ENCODE results near the gene GNG11.
"Not testable (repeated sequence)": the region's sequence is repeated elsewhere in the genome, so short reads cannot be mapped to it uniquely, and the experiment has no call there.

GNG11 gene

DNA sequence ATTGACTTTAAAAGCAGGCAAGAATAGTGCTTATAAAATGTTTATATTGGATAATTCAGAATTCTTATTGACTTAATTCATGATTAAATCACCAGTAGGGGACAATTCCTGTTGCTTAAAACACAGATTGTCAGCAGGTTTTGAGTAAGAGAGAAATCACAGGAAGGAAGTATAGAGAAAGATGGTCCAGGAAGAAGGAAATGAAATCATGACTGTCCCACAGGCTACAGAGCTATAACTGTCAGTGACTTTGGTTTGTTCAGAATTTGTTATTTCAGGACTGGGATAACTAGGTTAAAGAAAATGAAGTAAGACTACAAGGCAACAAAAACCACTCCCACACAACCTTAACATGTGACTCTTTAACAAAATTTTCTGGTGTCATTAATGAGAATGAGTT lies 8.3 kb upstream of the GNG11 start:
- no peak for DNase-seq

DNA sequence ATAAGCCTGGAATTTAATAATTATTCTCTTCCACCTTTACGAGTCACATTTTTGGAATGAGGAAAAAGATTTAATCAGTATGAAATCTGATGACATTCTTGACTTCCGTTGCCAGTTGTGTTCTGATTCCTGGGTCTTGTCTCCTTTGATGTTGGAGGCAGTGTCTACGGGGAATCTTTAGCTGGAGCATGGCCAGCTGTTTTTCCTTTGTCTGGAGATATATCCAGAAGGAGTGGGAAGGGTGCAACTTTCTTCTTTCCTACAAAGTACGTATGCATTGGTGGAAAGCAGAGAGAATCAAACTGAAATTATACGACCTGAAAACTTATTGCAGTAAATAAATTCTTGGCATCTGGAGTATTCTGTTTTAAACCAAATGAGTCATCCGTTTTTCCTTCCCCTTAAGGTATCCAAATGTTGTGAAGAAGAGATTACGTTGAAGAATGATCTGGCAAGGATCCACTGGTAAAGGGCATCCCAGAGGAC lies 6.9 kb upstream of the GNG11 start:
- DNase-seq: no peak

GRCh38 chr7:93915206-93915842 lies 6.2 kb upstream of the GNG11 start:
- not testable (repeated sequence) for DNase-seq

GRCh38 chr7:93915888-93916287 lies 5.6 kb upstream of the GNG11 start:
- DNase-seq: not testable (repeated sequence)

GRCh38 chr7:93916315-93916714 lies 5.2 kb upstream of the GNG11 start:
- not testable (repeated sequence) for DNase-seq

DNA sequence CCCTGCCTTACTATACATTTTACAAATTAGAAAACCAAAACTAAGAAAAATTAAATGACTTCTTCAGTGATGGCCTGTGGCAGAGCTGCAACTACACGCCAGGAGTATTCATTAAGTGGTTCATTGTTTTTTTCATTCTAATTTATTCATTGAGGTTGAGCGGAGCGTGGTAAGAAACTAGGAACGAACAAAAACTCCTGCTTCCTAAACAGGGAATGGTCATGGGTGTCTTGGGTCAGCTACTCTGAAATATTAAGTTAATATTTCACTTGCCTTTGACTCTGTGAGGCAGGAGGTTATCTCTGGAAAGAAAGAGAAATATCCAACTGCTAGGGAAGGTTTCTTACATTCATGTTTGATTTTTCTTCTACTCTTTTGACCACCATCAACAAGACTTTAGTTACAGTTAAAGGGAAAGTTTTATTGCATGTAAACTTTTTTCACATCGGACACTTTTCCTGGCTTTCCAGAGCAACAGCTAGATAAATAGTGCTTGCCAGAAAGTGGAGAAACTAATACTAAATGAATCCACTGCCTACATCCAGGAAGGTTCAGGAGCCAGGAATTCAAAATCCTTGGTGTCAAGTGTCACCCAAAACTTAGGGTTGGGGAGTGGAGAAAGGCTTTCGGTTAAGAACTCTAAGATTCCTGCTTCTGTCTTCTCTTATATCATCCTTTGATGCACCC lies 896 bp upstream of the GNG11 start:
- DNase-seq: no peak

DNA sequence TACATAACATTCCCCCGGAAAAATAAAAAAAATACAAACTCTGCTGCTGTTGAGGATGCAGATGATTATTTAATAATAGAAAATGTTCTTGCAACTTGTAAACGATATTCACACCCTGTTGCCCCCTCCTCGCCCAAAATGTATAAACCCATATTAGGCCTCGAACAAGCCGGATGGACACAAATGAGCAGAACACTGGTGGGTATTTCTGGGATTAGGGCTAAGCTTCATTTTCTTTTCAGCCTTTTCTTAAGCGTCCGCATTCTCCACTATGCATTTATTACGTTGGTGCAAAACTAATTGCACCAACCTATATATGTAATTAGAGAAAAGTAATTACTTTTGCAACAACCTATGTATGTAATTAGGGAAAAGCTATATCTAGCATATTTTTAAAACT lies 349 bp upstream of the GNG11 start:
- DNase-seq: no peak

- no peak for DNase-seq
These were observed 1.8 kb downstream of the GNG11 start for GRCh38 chr7:93923296-93923695.

DNA sequence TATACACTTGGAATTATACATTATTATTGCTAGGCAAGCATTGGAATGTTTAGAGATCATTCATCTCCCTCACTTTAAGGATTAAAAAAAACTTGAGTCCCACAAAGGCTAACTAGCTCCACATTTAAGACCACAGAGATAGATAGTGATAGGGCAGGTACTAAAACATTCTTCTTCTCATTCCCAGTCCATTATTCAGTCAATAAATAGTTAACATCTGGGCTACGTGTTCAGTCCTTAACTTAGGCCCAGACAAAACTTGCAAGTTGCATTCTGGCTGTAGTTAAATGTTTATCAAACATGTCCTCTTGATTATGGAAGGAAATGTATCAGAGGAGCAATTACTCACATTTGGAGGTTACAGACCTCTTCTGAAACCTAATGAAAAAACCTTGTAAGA lies 2.4 kb downstream of the GNG11 start:
- no peak for DNase-seq

- DNase-seq: no peak
These were observed 5.3 kb downstream of the GNG11 start for GRCh38 chr7:93926800-93927199.

GRCh38 chr7:93927585-93927984 lies 6.0 kb downstream of the GNG11 start:
- no peak for DNase-seq

- DNase-seq: no peak
These were observed 10.1 kb downstream of the GNG11 start for GRCh38 chr7:93931655-93932054.

GRCh38 chr7:93933156-93933555 lies 11.6 kb downstream of the GNG11 start:
- no peak for DNase-seq

DNA sequence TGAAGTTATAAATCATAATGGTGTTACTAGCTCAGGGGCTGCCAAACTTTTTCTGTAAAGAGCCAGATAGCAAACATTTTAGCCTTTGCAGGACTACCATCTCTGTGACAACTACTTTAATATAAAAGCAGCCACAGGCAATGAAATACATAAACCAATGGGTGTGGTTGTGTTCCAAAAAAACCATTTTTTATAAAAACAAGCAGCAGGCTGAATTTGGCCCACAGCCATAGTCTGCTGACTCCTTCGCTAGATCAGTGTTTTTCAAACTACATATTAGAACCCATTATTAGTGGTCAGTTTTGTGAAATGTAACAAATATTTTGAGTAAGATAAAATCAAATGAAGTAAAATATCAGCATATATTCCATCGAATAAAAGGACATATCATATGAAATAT lies 13.6 kb downstream of the GNG11 start:
- DNase-seq: no peak

DNA sequence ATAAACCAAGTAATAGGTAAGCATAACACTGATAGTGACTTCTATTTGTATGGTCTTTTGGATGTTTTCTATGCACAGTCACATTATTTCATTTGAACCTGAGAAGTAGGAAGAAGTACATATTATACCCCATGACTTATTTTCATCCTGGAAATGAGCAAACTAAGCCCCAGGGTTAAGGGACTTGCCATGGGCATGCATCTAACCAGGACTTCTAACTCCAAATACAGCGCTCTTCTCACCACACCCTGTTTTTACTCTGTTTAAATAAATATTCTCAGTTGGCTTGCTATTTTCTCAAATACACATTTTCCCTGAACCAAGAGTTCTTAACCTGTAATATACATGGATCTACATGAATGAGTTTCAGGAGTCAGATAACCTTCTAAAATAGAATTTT lies 16.3 kb downstream of the GNG11 start:
- no peak for DNase-seq

- no peak for DNase-seq
These were observed 16.8 kb downstream of the GNG11 start for GRCh38 chr7:93938293-93938692.

DNA sequence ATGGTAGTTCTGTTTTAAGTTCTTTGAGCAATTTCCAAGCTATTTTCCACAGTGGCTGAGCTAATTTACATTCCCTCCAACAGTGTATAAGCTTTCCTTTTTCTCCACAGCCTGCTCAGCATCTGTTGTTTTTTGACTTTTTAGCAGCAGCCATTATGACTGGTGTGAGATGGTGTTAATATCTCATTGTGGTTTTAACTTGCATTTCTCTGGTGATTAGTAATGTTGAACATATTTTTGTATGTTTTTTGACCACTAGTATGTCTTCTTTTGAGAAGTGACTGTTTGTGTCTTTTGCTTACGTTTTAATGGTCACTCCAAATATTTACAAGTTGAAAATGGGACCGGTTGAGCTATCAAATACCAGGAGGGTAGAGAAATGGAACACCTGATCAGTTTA lies 20.4 kb downstream of the GNG11 start:
- no peak for DNase-seq

DNA sequence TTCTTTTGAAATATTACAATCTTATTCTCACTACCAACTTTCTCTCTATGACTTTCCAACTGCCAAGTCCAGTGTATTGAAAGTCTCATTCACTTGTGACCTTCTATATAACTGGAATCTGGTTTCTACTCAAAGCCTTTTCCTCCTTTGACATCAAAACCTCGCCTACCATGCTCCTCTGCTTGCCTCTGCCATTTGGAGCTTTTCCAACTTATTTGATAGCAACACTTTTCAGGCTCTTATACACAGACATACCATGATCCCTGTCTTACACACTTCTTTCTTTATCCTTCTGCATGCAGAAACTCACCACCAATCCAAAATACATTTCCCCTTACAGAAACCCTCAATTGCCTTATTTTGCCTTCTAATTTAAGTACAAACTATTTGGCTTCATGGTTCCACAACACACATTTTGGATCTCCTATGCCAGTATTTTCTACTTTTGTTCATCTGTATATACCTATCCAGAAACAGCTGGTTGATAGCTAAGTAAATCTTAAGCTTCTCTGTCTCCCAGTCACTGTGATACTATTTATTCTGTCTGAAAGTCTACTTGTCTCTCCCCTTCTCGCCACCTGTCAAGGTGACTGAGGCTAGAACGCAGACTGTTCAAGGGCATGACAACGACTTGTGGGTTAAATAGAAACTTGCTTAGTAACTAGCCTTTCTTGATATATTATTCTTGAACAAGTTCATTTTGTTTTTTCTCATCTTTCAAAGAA lies 22.4 kb downstream of the GNG11 start:
- DNase-seq: no peak

GRCh38 chr7:93944673-93945072 lies 23.1 kb downstream of the GNG11 start:
- DNase-seq: no peak

- DNase-seq: no peak
These were observed 23.5 kb downstream of the GNG11 start for GRCh38 chr7:93945083-93945482.

DNA sequence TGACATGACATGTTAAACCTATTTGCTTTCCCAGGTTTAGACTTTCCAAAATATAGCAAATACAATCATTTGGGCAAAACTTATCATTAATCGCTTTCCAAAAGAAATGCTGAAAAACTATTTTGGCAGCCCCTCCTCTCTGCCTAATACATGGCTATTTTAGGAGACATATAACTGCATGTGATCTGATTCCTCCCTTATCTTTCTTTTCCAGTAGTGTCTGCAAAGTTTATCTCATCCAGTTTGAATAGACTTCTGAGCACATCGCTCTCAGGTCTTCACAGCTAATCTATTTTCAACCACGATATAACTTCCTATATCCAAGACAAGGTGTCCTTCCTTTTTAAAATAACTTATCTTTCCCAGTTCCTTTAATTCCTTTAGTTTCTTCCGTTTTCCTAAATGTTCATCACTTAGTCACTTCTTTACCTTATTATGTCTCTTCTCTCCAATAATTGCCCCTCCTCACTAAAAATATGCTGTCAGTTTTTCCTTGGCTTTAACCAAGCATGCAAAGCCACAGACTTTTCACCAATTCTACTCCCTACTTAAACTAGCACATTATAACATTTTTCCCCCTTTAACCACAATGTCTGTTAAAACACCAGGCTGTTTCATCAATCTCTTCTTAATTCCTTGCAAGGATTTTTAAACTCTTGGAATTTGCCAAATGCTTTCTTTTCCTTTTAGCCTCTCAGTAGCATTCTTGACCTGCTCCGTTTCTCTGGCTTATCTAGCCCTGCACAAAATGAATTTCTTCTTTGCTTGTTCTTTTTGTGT lies 24.4 kb downstream of the GNG11 start:
- DNase-seq: no peak

DNA sequence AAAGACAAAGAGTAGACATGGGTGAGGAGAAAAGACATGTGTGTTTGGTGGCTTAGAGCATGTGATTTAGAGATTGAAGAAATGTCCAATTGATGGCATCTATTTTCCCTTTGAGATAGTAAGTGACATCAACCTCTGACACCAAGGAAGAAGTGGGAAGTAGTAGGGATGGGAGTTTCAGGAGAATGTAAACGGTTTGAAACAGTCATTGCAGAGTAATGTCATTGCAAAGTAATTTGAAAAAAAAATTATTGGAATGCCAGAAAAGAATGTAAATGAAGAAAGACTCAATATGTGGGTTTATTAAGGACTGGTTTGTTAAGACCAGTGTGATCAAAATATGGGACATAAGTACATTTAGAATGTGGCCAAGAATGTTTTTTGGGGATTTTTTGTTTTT lies 26.6 kb downstream of the GNG11 start:
- no peak for DNase-seq

GRCh38 chr7:93948873-93949272 lies 27.3 kb downstream of the GNG11 start:
- DNase-seq: no peak

All from activated CD8-positive, alpha-beta memory T cell treated with anti-CD3 and anti-CD28 coated beads for 24 hours (primary cell).